Muscle of leg (tissue), 11 donors: Measurements from ENCODE around the gene MZT2A. TPM values are rescaled to one million over a fixed set of nuclear protein-coding genes. Genes with fewer than 3 reads are reported as not detected.
A peak's percentile ranks its signal among the peaks of the same experiment; 100 is the strongest.
"Not testable (repeated sequence)": the region's sequence is repeated elsewhere in the genome, so short reads cannot be mapped to it uniquely, and the experiment has no call there.

Source experiments
- DNase-seq: peaks from one replicate; pipeline ENCODE4 v3.0.0; 2013
- H3K27ac ChIP-seq: one replicate; pipeline ENCODE4 v1.5.1; 2013; ENCODE audit warnings: mild to moderate bottlenecking, low read length, control low read depth
- H3K27me3 ChIP-seq: one replicate; pipeline ENCODE4 v1.6.1; 2013; ENCODE audit warnings: low read length; ENCODE audit not compliant: control insufficient read depth, insufficient read depth
- H3K36me3 ChIP-seq: one replicate; pipeline ENCODE4 v1.6.1; 2013; ENCODE audit warnings: low read length; ENCODE audit not compliant: control insufficient read depth, insufficient read depth
- H3K4me1 ChIP-seq: one replicate; pipeline ENCODE4 v1.6.1; 2013; ENCODE audit warnings: low read length; ENCODE audit not compliant: control insufficient read depth, insufficient read depth
- H3K4me3 ChIP-seq: one replicate; pipeline ENCODE4 v1.5.1; 2013; ENCODE audit warnings: low read length, control low read depth
- H3K9me3 ChIP-seq: replicated peaks from 2 replicates; pipeline ENCODE4 v1.6.1; 2013; ENCODE audit warnings: low read depth, low read length; ENCODE audit not compliant: control insufficient read depth
- WGBS: methylation state at CpG from one replicate; pipeline ENCODE4 v1.1.5; 2013; ENCODE audit warnings: missing lambda C conversion rate; ENCODE audit not compliant: insufficient coverage; 5-methylcytosine and 5-hydroxymethylcytosine counted together
- polyA plus RNA-seq, 8 donors: library from polyadenylated mRNA; unstranded; fragments of 120-200 nt; gene quantifications; one replicate each; pipeline versions ENCODE4 v1.2.1 to v1.2.3, GENCODE V29; 2013; ENCODE audit warnings: inconsistent platforms in 1 of 8, low replicate concordance in 1 of 8; ENCODE audit not compliant: insufficient read length in 8 of 8, insufficient read depth in 1 of 8
- total RNA-seq: library from RNA; stranded (reverse); fragments of 120-200 nt; gene quantifications from one replicate; pipeline ENCODE4 v1.2.4, GENCODE V29; 2013

The MZT2A gene
- total and polyA plus RNA-seq, 9 donors, result 39.1 to 67.6 (median 56.5) TPM

DNA sequence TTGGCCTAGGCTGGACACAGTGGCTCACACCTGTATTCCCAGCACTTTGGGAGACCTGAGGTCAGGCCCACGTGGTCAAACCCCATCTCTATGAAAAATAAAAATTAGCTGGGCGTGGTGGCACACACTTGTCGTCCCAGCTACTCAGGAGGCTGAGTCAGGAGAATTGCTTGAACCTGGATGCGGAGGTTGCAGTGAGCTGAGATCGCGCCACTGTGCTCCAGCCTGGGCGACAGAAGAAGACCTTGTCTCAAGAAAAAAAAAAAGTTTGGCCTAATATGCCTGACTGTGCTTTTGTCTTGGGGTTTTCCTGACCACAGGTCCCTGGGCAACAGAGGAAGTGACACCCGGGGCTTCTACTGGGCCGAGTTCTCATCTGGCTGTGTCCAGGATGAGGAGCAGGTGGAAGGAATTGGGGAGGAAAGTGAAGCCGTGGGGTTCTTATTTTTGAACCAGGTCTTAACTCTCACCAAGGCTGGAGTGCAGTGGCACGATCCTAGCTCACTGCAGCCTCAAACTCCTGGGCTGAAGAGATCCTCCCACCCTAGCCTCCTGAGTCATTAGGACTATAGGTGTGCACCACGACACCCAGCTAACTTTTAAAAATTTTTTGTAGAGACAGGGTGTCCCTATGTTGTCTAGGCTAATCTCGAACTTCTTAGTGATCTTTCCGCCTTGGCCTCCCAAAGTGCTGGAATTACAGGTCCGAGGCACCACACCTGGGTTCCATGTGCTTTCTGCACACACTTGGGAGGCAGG lies 22.4 kb upstream of the MZT2A start:
- peaks cover 38% of the 10 kb centered on the region for H3K36me3 ChIP-seq
- not testable (repeated sequence) for H3K4me3 ChIP-seq
- 66% methylated on average over 6 of the region's 15 CpGs for WGBS

DNA sequence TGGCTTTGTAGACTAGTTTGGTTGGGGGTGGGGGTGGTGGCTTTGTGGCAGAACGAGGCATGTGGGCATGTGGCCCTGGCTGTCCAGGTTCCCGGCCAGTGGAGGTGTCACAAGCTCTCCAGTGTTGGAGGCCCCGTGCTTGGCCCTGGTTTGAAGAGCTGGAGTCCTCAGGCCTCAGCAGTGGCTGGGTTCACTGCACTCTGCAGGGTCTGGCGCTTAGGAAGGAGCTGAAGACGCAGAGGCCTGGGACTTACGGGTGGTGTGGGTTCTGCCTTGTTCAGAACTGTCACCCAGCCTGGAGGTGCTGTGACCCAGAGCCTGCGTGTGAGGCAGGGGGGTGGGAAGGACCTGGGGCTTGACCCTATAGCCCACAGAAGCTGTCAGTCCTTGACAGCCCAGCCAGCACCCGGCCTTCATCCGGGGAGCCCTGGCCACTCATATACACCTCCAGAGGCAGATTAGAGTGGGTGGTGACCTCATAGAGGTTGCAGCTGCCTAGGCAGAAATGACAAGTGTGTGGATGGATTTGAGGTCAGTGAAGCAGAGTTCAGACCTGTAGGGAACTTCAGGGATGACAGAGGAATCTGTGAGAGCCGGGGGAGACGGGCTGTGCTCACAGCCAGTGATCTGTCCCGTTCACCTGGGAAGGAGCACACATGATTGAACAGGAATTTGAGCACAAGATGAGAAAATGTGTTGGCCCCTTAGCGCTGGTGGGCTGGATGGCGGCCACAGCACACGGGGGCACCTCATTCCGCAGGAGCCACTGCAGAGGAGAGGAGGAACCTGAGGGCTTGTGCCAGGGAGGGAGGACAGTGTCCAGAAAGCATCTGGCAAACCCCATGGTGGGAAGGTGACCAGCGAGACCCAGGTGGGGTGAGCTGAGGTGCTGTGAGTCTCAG lies 20.0 kb upstream of the MZT2A start:
- not testable (repeated sequence) for H3K4me3 ChIP-seq, H3K27ac ChIP-seq, H3K4me1 ChIP-seq, H3K9me3 ChIP-seq, DNase-seq, H3K27me3 ChIP-seq
- 81% methylated on average over 8 of the region's 17 CpGs for WGBS
- peaks cover 42% of the 10 kb centered on the region for H3K36me3 ChIP-seq

More for the DNA sequence above, 22.4 kb upstream of the MZT2A start:
- not testable (repeated sequence) for H3K27me3 ChIP-seq, H3K9me3 ChIP-seq, H3K27ac ChIP-seq, H3K4me1 ChIP-seq, DNase-seq

DNA sequence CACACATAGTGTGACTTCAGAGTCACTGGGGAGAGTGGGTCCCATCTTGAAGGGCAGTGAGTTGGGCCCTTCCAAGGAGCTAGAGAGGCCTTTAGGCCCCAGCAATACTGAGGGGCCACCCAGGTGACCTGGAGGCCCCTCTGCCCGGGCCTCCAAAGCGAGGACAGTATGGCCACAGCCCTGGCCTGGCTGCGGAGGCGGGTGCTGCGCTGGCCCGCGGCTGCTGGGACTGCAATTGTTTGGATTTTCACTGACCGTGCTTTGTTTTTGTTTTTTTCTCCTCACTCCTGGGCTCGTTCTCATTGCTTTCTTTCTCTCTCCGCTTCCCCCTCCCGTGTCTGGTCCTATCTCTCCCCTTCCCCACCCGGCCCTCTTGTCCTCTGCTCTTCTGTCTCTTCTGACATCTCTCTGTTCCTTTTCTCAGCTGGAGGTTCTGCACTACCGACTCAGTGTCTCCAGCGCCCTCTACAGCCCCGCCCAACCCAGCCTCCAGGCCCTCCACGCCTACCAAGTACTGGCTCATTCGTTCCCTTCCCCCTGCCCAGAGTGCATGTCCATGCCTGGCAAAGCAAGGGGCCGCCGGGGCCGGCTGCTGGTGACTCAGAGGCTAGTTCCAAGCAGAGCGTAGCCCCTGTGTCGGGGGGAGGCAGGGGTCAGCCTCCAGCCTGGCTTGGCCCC lies 19.2 kb upstream of the MZT2A start:
- peaks cover 42% of the 10 kb centered on the region for H3K36me3 ChIP-seq
- not testable (repeated sequence) for DNase-seq, H3K27me3 ChIP-seq, H3K27ac ChIP-seq, H3K4me1 ChIP-seq, H3K4me3 ChIP-seq, H3K9me3 ChIP-seq
- WGBS, result 75% methylated on average over 20 of the region's 22 CpGs

DNA sequence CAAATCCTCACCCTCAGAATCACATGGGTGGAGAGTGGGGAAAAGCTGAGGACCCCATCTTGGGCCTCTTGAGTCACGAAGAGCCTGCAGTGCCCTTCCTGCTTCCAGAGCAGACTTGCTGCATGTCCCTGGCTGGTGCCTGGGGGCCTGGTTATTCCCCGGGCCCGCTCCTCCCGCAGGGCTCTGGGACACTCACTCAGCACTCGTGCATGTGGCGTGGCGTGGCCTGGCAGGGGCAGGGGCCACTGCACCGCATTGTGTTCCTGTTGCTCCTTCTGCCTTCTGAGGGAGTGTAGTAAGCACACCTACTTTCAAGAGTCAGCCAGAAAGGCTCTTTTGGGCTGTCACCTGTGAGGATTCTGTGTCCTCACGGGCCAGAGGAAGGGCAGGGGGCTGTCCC lies 17.4 kb upstream of the MZT2A start:
- Histone ChIP-seq H3K27me3 (no peaks in the 10 kb centered on the region), H3K36me3 (peaks cover 58% of the 10 kb centered on the region), H3K4me3 (no peak overlapping the region), H3K4me1 (no peaks in the 10 kb centered on the region), H3K9me3 (no peaks in the 10 kb centered on the region), H3K27ac (no peak overlapping the region)
- 81% methylated on average over 8 of the region's 9 CpGs for WGBS
- no peak for DNase-seq

DNA sequence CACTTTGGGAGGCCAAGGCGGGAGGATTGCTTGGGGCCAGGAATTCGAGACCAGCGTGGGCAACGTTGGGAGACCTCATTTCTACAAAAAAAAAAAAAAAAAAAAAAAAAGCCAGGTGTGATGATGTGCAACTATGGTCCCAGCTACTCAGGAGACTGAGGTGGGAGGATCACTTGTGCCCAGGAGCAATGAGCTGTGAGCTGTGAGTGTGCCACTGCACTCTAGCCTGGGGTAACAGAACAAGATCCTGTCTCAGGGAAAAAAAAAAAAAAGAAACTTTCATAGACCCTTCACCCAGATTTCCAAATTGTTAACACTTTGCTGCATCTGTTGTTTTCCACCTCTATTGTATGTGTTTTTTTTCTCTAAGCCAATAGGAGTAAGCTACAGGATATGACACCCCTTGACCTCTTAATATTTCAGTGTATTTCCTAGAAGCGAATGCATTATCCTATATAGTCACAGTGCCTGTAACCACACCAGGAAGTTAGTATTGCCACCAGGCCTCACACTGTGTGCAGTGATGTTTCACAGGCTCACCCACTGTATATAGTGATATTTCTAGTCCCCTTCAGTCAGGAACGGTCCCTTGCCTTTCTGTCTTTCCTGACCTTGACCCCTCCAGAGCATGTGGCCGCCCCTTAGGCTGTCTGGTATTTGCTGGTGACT lies 12.0 kb upstream of the MZT2A start:
- 100% methylated on average over 1 of the region's 7 CpGs for WGBS
- not testable (repeated sequence) for H3K9me3 ChIP-seq, H3K4me1 ChIP-seq, H3K27me3 ChIP-seq, H3K27ac ChIP-seq, H3K4me3 ChIP-seq, DNase-seq
- peaks cover 74% of the 10 kb centered on the region for H3K36me3 ChIP-seq

DNA sequence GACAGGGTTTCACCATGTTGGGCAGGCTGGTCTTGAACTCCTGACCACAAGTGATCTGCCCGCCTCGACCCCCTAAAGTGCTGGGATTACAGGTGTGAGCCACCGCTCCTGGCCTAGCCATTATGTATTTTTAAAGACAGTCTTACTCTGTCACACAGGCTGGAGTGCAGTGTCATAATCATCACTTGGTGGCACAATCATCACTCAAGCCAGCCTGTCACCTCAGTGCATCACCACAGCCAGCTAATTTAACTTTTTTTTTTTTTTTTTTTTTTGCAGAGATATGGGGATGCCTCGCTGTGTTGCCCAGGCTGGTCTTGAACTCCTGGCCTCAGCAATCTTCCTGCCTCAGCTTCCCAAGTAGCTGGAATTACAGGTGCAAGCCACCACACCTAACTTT lies 11.4 kb upstream of the MZT2A start:
- not testable (repeated sequence) for H3K27me3 ChIP-seq, DNase-seq, H3K9me3 ChIP-seq, H3K27ac ChIP-seq, H3K4me1 ChIP-seq, H3K4me3 ChIP-seq
- WGBS, result no CpG with 5 or more reads among the region's 4 CpGs
- peaks cover 73% of the 10 kb centered on the region for H3K36me3 ChIP-seq

DNA sequence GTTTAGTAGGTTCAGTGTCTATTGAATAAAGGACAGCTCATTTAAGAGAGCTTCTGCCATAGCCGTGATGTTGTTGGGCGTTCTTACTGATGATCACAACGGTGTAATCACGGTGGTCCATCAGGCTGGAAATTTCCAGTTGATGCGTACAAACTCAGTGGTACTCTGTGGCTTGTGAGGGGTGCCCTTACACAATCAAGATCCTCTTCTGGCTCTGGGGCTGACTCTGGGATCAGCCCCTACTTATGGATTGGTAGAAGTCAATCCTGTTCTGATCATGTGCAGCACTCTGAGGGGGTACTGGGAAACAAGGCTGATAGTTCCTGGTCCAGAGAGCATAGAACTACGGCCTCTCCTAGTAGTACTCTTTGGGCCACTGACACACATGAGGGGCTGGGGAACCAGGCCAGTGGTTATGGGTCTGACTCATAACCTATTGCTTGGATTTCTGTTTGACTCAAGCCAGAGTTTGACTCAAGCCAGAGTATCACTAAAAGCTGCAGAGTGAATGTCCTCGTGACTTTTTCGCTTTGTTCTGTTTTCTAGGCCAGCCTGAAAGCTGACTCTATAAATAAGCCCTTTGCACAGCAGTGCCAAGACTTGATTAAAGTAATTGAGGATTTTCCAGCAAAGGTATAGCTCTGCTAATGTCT lies 6.2 kb upstream of the MZT2A start:
- no CpG with 5 or more reads among the region's 8 CpGs for WGBS
- DNase-seq, H3K9me3 ChIP-seq, H3K4me1 ChIP-seq, H3K27me3 ChIP-seq, H3K27ac ChIP-seq, H3K4me3 ChIP-seq: not testable (repeated sequence)
- peaks cover 38% of the 10 kb centered on the region for H3K36me3 ChIP-seq

DNA sequence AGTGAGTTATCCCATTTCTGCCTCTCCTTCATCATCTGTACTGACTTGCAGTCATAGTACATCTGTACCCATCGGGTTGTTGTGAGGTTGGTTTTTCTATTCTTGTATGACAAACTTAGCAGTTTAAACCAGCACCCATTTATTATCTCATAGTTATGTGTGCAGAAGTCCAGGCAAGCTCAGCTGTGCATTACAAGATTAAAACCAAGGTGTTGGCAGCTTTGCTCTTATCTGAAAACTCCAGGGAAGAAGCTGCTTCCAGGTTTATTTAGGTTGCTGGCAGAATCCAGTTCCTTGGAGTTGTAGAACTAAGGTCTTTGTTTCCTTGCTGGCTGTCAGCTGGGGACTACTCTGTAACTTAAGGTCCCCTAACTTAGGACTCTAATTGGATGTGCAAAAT lies 3.3 kb upstream of the MZT2A start:
- Histone ChIP-seq H3K4me1 (peaks cover 17% of the 10 kb centered on the region), H3K36me3 (peaks cover 17% of the 10 kb centered on the region)
- not testable (repeated sequence) for DNase-seq, H3K4me3 ChIP-seq, H3K27ac ChIP-seq, H3K9me3 ChIP-seq, H3K27me3 ChIP-seq
- WGBS, result no CpG with 5 or more reads among the region's 1 CpG

DNA sequence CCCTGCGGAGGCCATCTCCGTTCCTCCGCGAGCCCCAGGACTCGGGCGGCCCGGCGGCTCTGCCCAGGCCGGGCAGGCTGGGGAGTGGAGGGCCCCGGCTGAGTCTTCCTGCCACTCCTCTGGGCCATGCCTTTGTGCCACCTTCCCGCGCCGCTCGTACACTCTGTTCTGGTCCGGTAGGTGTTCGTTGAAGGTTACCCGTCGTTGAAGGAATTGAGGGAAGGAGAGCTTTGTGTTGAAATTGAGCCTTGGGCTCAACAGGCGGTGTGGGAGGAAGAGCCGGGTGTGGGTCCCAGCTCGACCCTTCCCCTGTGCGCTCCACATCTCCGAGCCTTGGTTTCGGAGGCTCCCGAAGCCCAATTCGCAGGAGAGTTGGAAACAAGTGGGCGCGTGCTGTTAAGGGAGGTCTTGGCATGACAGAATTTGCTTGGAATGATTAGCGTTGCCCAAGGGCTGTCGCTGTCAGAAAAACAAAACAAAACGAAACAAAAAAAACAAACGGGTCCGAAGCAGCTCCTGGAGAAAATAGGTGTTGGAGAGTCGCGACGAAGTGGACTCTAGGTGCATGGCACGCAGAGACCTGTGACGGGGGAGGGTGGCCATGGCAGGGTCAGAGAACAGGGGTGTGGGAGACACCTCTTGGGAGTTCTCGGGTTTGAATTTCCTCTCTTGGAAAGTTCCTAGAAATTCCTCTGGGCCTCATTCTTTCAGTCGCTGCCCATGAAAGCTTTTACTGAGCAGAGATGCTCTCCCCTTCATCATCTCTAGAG lies 1.2 kb upstream of the MZT2A start:
- under 1% methylated on average over 26 of the region's 40 CpGs for WGBS
- Histone ChIP-seq H3K36me3 (peaks cover 10% of the 10 kb centered on the region), H3K27me3 (no peaks in the 10 kb centered on the region), H3K9me3 (no peaks in the 10 kb centered on the region), H3K4me3 (peak overlapping the region; percentile 78), H3K4me1 (peaks cover 22% of the 10 kb centered on the region), H3K27ac (peak overlapping the region; percentile 90)
- DNase-seq, result no peak
